GM20431 (cell line): Measurements from ENCODE around the gene GP1BB.
"Not testable (repeated sequence)": the region's sequence is repeated elsewhere in the genome, so short reads cannot be mapped to it uniquely, and the experiment has no call there.

Source experiments
- in situ Hi-C: fragments of 300-500 bp; cut with MseI, MboI; formaldehyde crosslinking; loops from one replicate; pipeline ENCODE4 v1.15.0; 2020; ENCODE audit warnings: low sequenced_read_pairs; ENCODE audit not compliant: unreplicated experiment

The GP1BB gene

GRCh38 chr22:19693581-19693980 lies 29.8 kb upstream of the GP1BB start:
- in situ Hi-C loops = no loop called here

- in situ Hi-C loops = no loop called here
Measured at GRCh38 chr22:19693981-19694670, 29.2 kb upstream of the GP1BB start.

DNA sequence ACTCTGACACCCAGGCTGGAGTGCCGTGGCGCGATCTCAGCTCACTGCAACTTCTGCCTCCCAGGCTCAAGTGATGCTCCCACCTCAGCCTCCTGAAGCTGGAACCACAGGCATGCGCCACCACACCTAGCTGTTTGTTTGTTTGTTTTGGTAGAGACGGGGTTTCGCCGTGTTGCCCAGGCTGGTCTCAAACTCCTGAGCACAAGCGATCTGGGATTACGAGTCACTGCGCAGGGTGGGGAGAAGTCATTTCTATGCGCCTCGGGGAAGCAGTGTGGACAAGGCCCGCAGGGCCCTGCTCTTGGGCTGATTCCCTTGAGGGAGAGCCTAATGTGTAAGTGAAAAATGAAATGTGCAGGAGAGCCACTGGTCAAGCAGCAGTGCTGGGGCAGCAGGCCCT lies 28.6 kb upstream of the GP1BB start:
- in situ Hi-C loops = no loop called here

DNA sequence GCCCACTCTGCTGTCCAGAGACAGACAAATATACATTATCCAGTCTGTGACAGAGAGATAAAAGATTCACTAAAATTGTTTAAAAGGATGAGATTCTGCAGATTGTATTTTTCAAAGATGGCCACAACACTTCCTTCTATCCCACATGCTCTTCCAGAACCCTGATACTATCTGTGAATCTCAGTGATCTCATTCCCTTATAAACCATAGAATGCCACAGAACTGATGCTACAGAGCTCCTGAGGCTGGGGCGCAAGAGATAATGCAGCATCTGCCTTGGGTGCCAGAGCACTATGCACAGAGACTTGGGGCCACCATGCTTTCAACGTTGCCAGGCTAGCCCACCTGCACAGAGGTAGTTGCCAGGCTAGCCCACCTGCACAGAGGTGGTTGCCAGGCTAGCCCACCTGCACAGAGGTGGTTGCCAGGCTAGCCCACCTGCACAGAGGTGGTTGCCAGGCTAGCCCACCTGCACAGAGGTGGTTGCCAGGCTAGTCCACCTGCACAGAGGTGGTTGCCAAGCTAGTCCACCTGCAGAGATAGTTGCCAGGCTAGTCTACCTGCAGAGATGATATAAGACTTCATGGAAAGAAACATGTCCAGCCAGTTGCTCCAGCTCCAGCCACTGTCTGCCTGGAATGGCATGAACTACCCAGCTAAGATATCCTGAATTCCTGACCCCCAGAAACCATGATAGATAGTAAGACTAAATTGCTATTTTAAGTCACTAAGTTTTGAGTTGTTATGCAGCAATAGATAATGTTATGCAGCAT lies 26.6 kb upstream of the GP1BB start:
- in situ Hi-C loops = no loop called here

- in situ Hi-C loops = not testable (repeated sequence)
Measured at GRCh38 chr22:19697871-19698270, 25.5 kb upstream of the GP1BB start.

DNA sequence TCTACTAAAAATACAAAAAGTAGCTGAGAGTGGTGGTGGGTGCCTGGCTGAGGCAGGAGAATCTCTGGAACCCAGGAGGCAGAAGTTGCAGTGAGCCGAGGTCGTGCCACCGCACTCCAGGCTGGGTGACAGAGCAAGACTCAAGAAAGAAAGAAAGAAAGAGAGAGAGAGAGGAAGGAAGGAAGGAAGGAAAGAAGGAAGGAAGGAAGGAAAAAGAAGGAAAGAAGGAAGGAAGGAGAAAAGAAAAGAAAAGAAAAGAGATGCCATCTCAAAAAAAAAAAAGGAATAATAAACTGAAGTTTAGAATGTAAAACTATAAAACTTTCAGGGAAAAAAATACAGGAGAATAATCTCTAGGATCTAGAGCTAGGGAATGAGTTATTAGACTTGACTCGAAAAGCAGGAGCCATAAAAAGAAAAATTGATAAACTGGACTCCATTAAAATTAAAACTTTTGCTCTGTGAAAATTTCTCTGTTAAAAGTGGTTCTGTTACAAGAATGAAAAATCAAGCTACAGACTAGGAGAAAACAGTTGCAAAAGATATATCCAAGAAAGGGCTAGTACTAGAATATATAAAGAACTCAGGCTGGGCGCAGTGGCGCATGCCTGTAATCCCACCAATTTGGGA lies 22.4 kb upstream of the GP1BB start:
- in situ Hi-C loops = no loop called here

- in situ Hi-C loops = no loop called here
Measured at GRCh38 chr22:19701420-19702145, 21.8 kb upstream of the GP1BB start.

DNA sequence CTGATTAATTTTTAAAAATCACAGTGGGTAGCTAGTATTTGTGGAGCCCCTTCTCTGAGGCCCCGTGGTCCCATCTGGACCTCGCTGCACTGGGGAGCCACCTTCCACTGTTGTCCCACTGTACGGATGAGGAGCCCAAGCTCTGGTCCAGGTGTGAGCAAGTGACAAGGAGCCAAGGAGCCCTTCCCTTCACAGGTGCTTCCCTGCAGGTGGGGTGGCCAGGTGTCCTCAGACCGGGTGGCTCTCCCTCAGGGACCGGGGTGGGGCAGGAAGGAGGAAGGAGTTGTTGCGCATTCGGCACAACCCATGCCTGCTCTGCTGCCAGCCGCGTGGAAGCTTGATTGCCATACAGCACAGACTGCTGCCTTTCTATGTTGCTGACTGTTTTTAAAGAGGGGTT lies 19.5 kb upstream of the GP1BB start:
- in situ Hi-C loops = no loop called here

DNA sequence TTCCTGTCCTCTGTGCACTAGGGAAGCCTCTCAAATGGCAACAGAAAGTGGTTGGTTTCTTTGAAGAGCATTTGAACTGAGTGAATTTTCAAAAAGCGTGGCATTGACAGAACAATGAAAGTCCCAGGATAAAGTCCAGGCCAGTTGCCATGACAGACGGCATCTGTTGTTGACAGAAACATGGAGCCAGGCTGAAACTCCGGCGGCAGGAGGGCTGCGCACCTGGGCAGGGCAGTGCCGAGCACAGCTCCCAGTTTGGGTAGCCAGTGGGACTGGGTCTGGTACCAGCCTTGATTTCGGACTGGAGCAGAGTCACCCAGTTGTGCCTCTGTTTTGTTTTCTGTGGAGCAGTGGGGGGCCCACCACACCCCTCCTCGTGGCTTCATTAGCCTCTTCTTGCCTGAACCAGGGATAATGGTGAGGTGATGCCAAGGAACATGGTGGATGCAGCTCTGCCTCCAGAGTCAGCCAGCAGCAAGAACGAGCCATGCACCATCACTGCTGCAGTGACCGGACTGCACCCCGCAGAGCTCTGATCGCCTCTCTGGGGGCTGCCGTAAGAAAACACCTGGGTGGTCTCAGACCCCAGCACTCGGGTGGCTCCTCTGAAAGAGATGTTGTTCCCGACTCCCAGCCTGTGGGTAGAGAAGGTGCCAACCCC lies 18.9 kb upstream of the GP1BB start:
- in situ Hi-C loops = no loop called here

GRCh38 chr22:19705181-19705934 lies 18.0 kb upstream of the GP1BB start:
- in situ Hi-C loops = no loop called here

DNA sequence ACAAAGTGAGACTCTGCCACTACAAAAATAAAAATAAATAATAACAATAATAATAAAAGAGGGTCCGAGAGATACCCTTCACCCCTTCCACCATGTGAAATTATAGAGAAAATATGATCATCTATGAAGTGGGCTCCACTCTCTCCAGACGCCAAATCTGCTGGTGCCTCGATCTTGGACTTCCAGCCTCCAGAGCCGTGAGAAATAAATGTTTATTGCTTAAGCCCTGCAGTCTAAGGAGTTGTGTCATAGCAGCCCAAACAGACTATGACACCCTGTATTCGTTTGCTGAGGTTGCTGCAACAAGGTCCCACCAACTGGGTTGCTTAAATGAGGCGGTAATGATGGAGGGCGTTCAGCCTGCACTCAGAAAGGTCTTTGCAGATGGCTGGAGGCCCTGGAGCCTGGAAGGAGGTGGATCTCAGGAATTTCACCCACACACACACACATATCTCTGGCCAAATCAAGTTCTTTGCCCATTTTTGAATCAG lies 16.6 kb upstream of the GP1BB start:
- in situ Hi-C loops = no loop called here

- in situ Hi-C loops = no loop called here
Measured at GRCh38 chr22:19707347-19708290, 15.7 kb upstream of the GP1BB start.

DNA sequence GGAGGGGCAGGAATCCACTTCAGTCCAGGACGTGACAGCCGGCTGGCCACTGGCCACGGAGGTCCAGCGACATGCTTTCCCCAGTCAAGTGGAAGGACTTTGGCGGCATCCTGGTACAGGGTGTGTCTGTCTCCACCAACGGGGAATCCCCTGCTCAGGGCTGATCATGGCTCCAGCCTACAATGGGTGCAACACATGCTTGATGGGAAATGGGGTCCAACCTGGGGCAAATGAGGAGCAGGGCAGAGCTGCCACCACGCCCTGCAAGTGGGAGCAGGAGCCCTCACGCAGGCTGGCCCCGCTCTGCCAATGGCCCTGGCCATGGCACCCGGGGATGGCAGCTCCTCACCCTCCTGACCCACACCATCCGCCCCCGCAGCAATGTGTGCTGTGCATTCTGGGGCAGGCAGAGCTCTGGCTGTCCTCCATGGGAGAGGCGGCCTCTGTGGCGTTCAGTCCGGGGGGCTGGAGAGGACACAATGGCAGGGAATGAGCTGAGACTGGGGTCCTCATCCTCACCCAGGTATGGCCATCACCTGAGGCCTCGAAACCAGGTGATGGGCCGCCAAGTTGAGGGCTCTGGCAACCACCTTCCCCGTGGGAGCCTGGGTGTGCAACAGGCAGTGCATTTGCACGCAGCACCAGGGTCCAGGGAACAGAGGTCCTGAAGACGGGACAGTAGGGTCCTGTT lies 14.9 kb upstream of the GP1BB start:
- in situ Hi-C loops = no loop called here

GRCh38 chr22:19709063-19709769 lies 14.1 kb upstream of the GP1BB start:
- in situ Hi-C loops = no loop called here

- in situ Hi-C loops = no loop called here
Measured at GRCh38 chr22:19710020-19710768, 13.1 kb upstream of the GP1BB start.

- in situ Hi-C loops = no loop called here
Measured at GRCh38 chr22:19710769-19711106, 12.6 kb upstream of the GP1BB start.
